Activated B cell treated with CpG ODN at 0.5 μM for 24 hours (primary cell): ENCODE data around the gene FIGNL1. TPM values are rescaled to one million over a fixed set of nuclear protein-coding genes. Genes with fewer than 3 reads are reported as not detected.

Experiments used
- ATAC-seq: fragments of 200-7000 bp; cut with Tn5 transposase; one replicate; pipeline ENCODE4 v1.10.0; 2021; ENCODE audit warnings: low read depth, mild to moderate bottlenecking, moderate library complexity
- CTCF ChIA-PET: fragments of 350-600 bp; sonication (Branson Sonifier 250); formaldehyde crosslinking; loops from one replicate; lab custom pipeline; 2021; ENCODE audit warnings: antibody characterized with exemption; lab: Charles Lee
- POLR2A ChIA-PET: fragments of 350-600 bp; sonication (Branson Sonifier 250); formaldehyde crosslinking; loops from one replicate; lab custom pipeline; 2021; ENCODE audit warnings: antibody characterized with exemption; lab: Charles Lee
- DNase-seq: peaks from one replicate; pipeline ENCODE4 v3.0.0; 2022
- H3K27ac Mint-ChIP-seq: one replicate; pipeline ENCODE4 v1.8.0; 2020; ENCODE audit warnings: mixed read lengths
- H3K27me3 Mint-ChIP-seq: one replicate; pipeline ENCODE4 v1.8.0; 2021; ENCODE audit warnings: mixed read lengths
- H3K36me3 Mint-ChIP-seq: one replicate; pipeline ENCODE4 v1.8.0; 2021; ENCODE audit warnings: low read depth, mixed read lengths
- H3K4me1 Mint-ChIP-seq: one replicate; pipeline ENCODE4 v1.8.0; 2021; ENCODE audit warnings: mixed read lengths
- H3K4me3 Mint-ChIP-seq: one replicate; pipeline ENCODE4 v1.8.0; 2020; ENCODE audit warnings: mild to moderate bottlenecking, mixed read lengths
- H3K9me3 Mint-ChIP-seq: one replicate; pipeline ENCODE4 v1.8.0; 2020; ENCODE audit warnings: mixed read lengths
- intact Hi-C: fragments of 100-400 bp; cut with micrococcal nuclease; formaldehyde crosslinking; loops from one replicate; pipeline ENCODE4 v1.15.1; 2024
- total RNA-seq: library from RNA; stranded (reverse); gene quantifications from 2 replicates; pipeline ENCODE4 v1.2.3, GENCODE V29; 2022
- TF ChIP-seq, protein P1 (sequence below): fragments of 200-600 bp; IDR thresholded peaks from one replicate; pipeline ENCODE4 v1.8.0; 2022; ENCODE audit warnings: antibody characterized with exemption, mild to moderate bottlenecking

Gene FIGNL1
- total RNA-seq, 1 donor from 2014 or later, result 15.4 TPM

- no peaks in the 10 kb centered on the region for H3K27me3 Mint-ChIP-seq
- DNase-seq (no peak), ATAC-seq (no peak)
- intact Hi-C loops, result no loop called here
- POLR2A ChIA-PET, result no interaction called here
- no peak overlapping the region for H3K27ac Mint-ChIP-seq
- H3K9me3 Mint-ChIP-seq, result no peaks in the 10 kb centered on the region
- H3K4me1 Mint-ChIP-seq, result no peaks in the 10 kb centered on the region
- TF ChIP-seq, protein P1, sequence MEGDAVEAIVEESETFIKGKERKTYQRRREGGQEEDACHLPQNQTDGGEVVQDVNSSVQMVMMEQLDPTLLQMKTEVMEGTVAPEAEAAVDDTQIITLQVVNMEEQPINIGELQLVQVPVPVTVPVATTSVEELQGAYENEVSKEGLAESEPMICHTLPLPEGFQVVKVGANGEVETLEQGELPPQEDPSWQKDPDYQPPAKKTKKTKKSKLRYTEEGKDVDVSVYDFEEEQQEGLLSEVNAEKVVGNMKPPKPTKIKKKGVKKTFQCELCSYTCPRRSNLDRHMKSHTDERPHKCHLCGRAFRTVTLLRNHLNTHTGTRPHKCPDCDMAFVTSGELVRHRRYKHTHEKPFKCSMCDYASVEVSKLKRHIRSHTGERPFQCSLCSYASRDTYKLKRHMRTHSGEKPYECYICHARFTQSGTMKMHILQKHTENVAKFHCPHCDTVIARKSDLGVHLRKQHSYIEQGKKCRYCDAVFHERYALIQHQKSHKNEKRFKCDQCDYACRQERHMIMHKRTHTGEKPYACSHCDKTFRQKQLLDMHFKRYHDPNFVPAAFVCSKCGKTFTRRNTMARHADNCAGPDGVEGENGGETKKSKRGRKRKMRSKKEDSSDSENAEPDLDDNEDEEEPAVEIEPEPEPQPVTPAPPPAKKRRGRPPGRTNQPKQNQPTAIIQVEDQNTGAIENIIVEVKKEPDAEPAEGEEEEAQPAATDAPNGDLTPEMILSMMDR, result no peak
- no peaks in the 10 kb centered on the region for H3K36me3 Mint-ChIP-seq
- no peak overlapping the region for H3K4me3 Mint-ChIP-seq
- CTCF ChIA-PET, result no interaction called here
Measured at GRCh38 chr7:50456371-50457123, 6.4 kb upstream of the FIGNL1 start.

- ATAC-seq (no peak), DNase-seq (no peak)
- no peak overlapping the region for H3K27ac Mint-ChIP-seq
- no peaks in the 10 kb centered on the region for H3K9me3 Mint-ChIP-seq
- H3K4me1 Mint-ChIP-seq, result peaks cover 7% of the 10 kb centered on the region
- H3K27me3 Mint-ChIP-seq, result no peaks in the 10 kb centered on the region
- no peaks in the 10 kb centered on the region for H3K36me3 Mint-ChIP-seq
- TF ChIP-seq, protein P1, result no peak
- ChIA-PET POLR2A (no interaction called here), CTCF (no interaction called here)
- no peak overlapping the region for H3K4me3 Mint-ChIP-seq
- intact Hi-C loops, result no loop called here
Measured at GRCh38 chr7:50455658-50456057, 5.5 kb upstream of the FIGNL1 start.

DNA sequence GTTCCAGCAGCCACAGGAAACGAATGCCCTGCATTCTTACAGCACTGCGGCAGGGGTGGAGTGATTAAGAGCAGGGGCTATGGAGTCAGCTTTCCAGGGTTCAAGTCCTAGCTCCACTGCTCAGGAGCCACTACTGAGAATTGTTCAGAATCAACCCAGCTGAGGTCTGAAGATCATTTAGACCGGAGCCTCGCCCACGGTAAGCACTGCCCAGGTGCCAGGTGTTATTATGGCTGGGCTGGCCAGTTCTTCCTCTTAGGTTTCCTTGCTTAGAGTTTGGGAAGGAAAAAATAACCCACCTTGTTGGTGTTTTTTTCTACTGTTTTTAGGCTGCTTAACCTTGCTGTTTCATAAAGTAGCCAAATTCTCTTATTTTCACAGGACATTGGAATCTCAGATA, 4.8 kb upstream of the FIGNL1 start:
- H3K4me3 Mint-ChIP-seq, result no peak overlapping the region
- peaks cover 12% of the 10 kb centered on the region for H3K4me1 Mint-ChIP-seq
- no peak for ATAC-seq
- no peaks in the 10 kb centered on the region for H3K36me3 Mint-ChIP-seq
- TF ChIP-seq, protein P1, result no peak
- H3K9me3 Mint-ChIP-seq, result no peaks in the 10 kb centered on the region
- POLR2A ChIA-PET, result no interaction called here
- H3K27me3 Mint-ChIP-seq, result no peaks in the 10 kb centered on the region
- no peak overlapping the region for H3K27ac Mint-ChIP-seq
- no peak for DNase-seq
- intact Hi-C loops, result no loop called here
- CTCF ChIA-PET, result no interaction called here

DNA sequence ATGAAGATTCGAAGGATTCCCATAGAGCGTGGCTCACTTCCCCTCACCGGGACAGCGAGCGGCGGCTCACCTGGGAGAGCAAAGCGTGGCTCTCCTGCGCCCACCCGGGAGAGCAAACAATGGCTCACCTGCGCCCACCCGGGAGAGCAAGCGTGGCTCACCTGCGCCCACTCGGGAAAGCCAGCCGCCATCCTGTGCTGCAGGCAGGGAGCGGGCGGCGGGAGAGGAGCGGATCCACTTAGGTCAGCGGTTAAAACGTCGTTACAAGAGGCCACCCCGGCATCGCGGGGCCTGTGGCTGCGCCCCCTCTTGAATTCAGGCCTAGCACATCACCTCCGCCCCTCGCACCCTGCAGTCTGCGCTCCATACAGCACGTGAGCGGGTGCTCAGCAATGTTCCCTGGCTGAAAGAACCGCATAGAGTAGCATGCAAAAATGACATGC, 461 bp upstream of the FIGNL1 start:
- Mint-ChIP-seq H3K4me1 (peaks cover 24% of the 10 kb centered on the region), H3K9me3 (no peaks in the 10 kb centered on the region), H3K27ac (peak overlapping the region; percentile 89), H3K36me3 (peaks cover 19% of the 10 kb centered on the region), H3K4me3 (peak overlapping the region; percentile 91), H3K27me3 (no peaks in the 10 kb centered on the region)
- peak; percentile 42 for DNase-seq
- intact Hi-C loops, result loop anchor here (1.0 kb wide), 2 partner anchors 302 to 308 kb away; no protein-coding TSS in a partner anchor
- ATAC-seq, result peak; percentile 30
- TF ChIP-seq, protein P1, result no peak
- ChIA-PET CTCF (interaction anchor here (0.7 to 1.6 kb wide), 3 partner anchors 18 to 307 kb away, joined by 3 to 5 read pairs (median 3); no protein-coding TSS in a partner anchor), POLR2A (interaction anchor here (0.8 to 1.0 kb wide), 2 partner anchors 40 to 382 kb away, joined by 3 to 4 read pairs; no protein-coding TSS in a partner anchor)

DNA sequence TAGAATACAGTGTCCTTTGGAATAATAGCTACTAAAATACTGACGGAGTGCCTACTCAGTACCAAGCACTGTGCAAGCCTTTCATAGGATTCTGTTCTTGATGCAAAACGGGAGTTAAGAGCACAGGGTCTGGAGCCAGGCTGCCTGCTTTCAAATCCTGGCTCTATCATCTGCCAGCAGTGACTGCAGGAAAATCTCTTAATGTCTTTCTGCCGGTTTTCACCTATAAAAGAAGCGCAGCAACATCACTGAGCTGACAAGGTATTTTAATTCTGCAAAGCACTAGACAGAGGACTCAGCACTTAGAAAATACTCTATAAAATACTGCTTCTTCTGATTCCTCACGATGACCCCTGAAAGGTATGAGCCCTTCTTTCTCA, 659 bp downstream of the FIGNL1 start:
- ChIA-PET POLR2A (no interaction called here), CTCF (interaction anchor here (1.0 to 1.6 kb wide), 2 partner anchors 81 to 306 kb away, joined by 3 to 5 read pairs; no protein-coding TSS in a partner anchor)
- H3K4me3 Mint-ChIP-seq, result peak overlapping the region; percentile 91

More for the DNA sequence above, 659 bp downstream of the FIGNL1 start:
- DNase-seq (no peak), ATAC-seq (no peak)
- intact Hi-C loops, result no loop called here
- H3K9me3 Mint-ChIP-seq, result no peaks in the 10 kb centered on the region
- TF ChIP-seq, protein P1, result no peak
- peak overlapping the region; percentile 89 for H3K27ac Mint-ChIP-seq
- H3K36me3 Mint-ChIP-seq, result peaks cover 31% of the 10 kb centered on the region
- H3K4me1 Mint-ChIP-seq, result peaks cover 24% of the 10 kb centered on the region
- no peaks in the 10 kb centered on the region for H3K27me3 Mint-ChIP-seq
